T-cell (primary cell): ENCODE measurements around the gene PRKD1. TPM values are rescaled to one million over a fixed set of nuclear protein-coding genes. Genes with fewer than 3 reads are reported as not detected.

Experiments used
- ATAC-seq, 4 experiments: fragments of 200-7000 bp in 3 of 4; fragments of 150-1000 bp in 1 of 4; cut with Tn5 transposase; replicated peaks in 1 of 4; 1 replicate in 3 of 4; 2 replicates in 1 of 4; pipeline ENCODE4 v1.10.0; 2021; ENCODE audit warnings: moderate library complexity in 3 of 4, mild to moderate bottlenecking in 2 of 4, moderate number of reproducible peaks in 1 of 4
- CTCF ChIA-PET, 2 donors: fragments of 300-600 bp; sonication (Branson Sonifier 250); formaldehyde crosslinking; loops; one replicate each; lab custom pipeline; 2022; ENCODE audit warnings: antibody characterized with exemption in 2 of 2; lab: Charles Lee
- POLR2A ChIA-PET, 2 donors: fragments of 300-600 bp; sonication (Branson Sonifier 250); formaldehyde crosslinking; loops; one replicate each; lab custom pipeline; 2022; ENCODE audit warnings: antibody characterized with exemption in 2 of 2; lab: Charles Lee
- DNase-seq, 35 experiments: peaks; one replicate each; pipeline versions ENCODE4 v3.0.0 to v3.0.0-alpha.2; 2013 to 2023
- H3K27ac ChIP-seq: one replicate; pipeline ENCODE4 v1.5.1; 2013; ENCODE audit warnings: low read length
- H3K27me3 ChIP-seq, 2 experiments: replicated peaks in 1 of 2; 1 replicate in 1 of 2; 2 replicates in 1 of 2; pipeline versions ENCODE4 v1.6.1 to v1.7.0; 2013; ENCODE audit warnings: low read length in 1 of 2, mixed read lengths in 1 of 2; ENCODE audit not compliant: control insufficient read depth in 2 of 2, insufficient read depth in 2 of 2; ENCODE audit errors: extremely low read depth in 1 of 2
- H3K36me3 ChIP-seq, 2 donors: 1 replicate in 1 of 2; 2 replicates in 1 of 2; pipeline versions ENCODE4 v1.6.1 to v1.7.0; 2013; ENCODE audit warnings: low read length in 1 of 2; ENCODE audit not compliant: control insufficient read depth in 2 of 2, insufficient read depth in 1 of 2; ENCODE audit errors: extremely low read depth in 1 of 2
- H3K4me1 ChIP-seq, 2 experiments: 1 replicate in 1 of 2; 2 replicates in 1 of 2; pipeline versions ENCODE4 v1.6.1 to v1.7.0; 2013; ENCODE audit warnings: low read length in 2 of 2, mixed read lengths in 1 of 2; ENCODE audit not compliant: insufficient read depth in 2 of 2, control insufficient read depth in 1 of 2; ENCODE audit errors: extremely low read depth in 1 of 2
- H3K4me3 ChIP-seq, 2 donors: 1 replicate in 1 of 2; 2 replicates in 1 of 2; pipeline versions ENCODE4 v1.5.1 to v1.7.0; 2013; ENCODE audit warnings: mild to moderate bottlenecking in 2 of 2, low read length in 1 of 2, moderate library complexity in 1 of 2; ENCODE audit not compliant: control insufficient read depth in 1 of 2; ENCODE audit errors: extremely low read depth in 1 of 2
- H3K9me3 ChIP-seq: 2 replicates; pipeline ENCODE4 v1.7.0; 2013
- H3K27ac Mint-ChIP-seq, 2 donors: one replicate each; pipeline ENCODE4 v1.8.0; 2020 to 2021; ENCODE audit warnings: mild to moderate bottlenecking in 2 of 2, mixed read lengths in 2 of 2
- H3K27me3 Mint-ChIP-seq, 2 donors: one replicate each; pipeline ENCODE4 v1.8.0; 2021 to 2022; ENCODE audit warnings: mixed read lengths in 2 of 2
- H3K36me3 Mint-ChIP-seq: one replicate; pipeline ENCODE4 v1.8.0; 2021; ENCODE audit warnings: mixed read lengths
- H3K4me1 Mint-ChIP-seq, 3 donors: one replicate each; pipeline ENCODE4 v1.8.0; 2020 to 2022; ENCODE audit warnings: mixed read lengths in 3 of 3, mild to moderate bottlenecking in 1 of 3
- H3K4me3 Mint-ChIP-seq, 3 donors: one replicate each; pipeline ENCODE4 v1.8.0; 2020 to 2022; ENCODE audit warnings: mild to moderate bottlenecking in 3 of 3, mixed read lengths in 3 of 3, moderate library complexity in 3 of 3
- H3K9me3 Mint-ChIP-seq, 3 donors: one replicate each; pipeline ENCODE4 v1.8.0; 2020 to 2022; ENCODE audit warnings: mixed read lengths in 3 of 3
- WGBS: methylation state at CpG from one replicate; pipeline ENCODE4 v1.1.5; 2013; ENCODE audit warnings: missing lambda C conversion rate; ENCODE audit not compliant: insufficient coverage; 5-methylcytosine and 5-hydroxymethylcytosine counted together
- total RNA-seq, 35 experiments: library from RNA in 6 of 35; stranded (reverse) in 6 of 35; fragments of 120-200 nt in 1 of 35; gene quantifications; one replicate each; pipeline versions ENCODE4 v1.2.1 to v1.2.4 and lab custom pipeline; 2013 to 2026

PRKD1 gene
- total RNA-seq, 5 donors from 2014 or later (not counting 1 experiment from before 2014, with no cell fraction given): 0.28 to 0.43 TPM; not detected in 3

DNA sequence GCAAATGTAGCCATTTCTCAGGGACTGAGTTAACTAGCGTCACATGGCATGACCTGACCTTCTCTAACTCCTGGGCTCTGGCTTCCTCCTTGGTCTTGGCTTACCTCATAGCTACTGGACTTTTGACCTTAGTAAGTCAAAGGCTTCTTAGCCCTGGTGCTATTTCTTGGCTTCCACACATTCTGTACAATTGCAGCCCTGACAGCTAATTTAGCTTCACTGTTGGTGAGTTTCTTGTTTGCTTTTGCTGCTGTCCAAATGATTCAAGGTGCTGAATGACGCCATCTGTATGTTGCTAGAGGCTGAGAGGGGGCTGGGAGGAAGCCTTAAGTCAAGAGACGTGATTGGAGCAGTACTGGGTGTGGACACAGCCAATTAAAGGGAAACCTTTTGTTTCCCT, 202.7 kb downstream of the PRKD1 start:
- DNase-seq (no peak), ATAC-seq (no peak)
- Histone ChIP-seq H3K27me3 (no peaks in the 10 kb centered on the region), H3K9me3 (no peaks in the 10 kb centered on the region), H3K36me3 (no peaks in the 10 kb centered on the region), H3K4me1 (no peaks in the 10 kb centered on the region), H3K27ac (no peak overlapping the region), H3K4me3 (no peak overlapping the region)
- no CpG with 5 or more reads among the region's 3 CpGs for WGBS
- H3K4me3 Mint-ChIP-seq: no peak overlapping the region
- H3K36me3 Mint-ChIP-seq: no peaks in the 10 kb centered on the region
- ChIA-PET CTCF (no interaction called here), POLR2A (no interaction called here)
- no peaks in the 10 kb centered on the region for H3K27me3 Mint-ChIP-seq
- H3K27ac Mint-ChIP-seq: no peak overlapping the region
- H3K9me3 Mint-ChIP-seq: peaks cover 8 to 14% (median 10%) of the 10 kb centered on the region in 3 donors
- no peaks in the 10 kb centered on the region for H3K4me1 Mint-ChIP-seq

DNA sequence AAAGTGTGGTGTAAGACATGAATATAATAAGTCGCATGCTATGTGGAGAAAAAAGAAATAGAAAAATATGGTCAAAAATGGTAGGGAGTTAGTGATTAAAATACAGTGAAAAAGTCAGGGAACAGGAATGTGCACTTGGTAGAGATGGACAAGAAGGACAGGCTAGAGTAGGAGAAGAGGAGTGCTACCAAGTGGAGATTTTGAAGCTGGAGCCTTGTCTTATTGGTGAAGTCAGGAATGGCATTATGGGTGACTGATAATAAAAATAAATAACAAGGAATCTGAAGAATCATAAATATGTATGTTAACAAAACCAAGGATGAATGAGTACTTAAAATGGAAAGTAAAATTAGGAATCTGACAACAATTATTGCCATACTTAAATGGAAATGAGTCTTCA, 204.8 kb downstream of the PRKD1 start:
- Histone ChIP-seq H3K27ac (no peak overlapping the region), H3K27me3 (no peaks in the 10 kb centered on the region), H3K4me3 (no peak overlapping the region), H3K9me3 (no peaks in the 10 kb centered on the region), H3K4me1 (no peaks in the 10 kb centered on the region), H3K36me3 (no peaks in the 10 kb centered on the region)
- ATAC-seq (no peak), DNase-seq (no peak)
- CTCF ChIA-PET: no interaction called here
- Mint-ChIP-seq H3K27ac (no peak overlapping the region), H3K27me3 (no peaks in the 10 kb centered on the region), H3K4me3 (no peak overlapping the region), H3K36me3 (no peaks in the 10 kb centered on the region), H3K4me1 (no peaks in the 10 kb centered on the region), H3K9me3 (peaks cover 7 to 16% (median 15%) of the 10 kb centered on the region in 3 donors)
- POLR2A ChIA-PET: no interaction called here
- WGBS: 100% methylated on average over 1 of the region's 1 CpG

DNA sequence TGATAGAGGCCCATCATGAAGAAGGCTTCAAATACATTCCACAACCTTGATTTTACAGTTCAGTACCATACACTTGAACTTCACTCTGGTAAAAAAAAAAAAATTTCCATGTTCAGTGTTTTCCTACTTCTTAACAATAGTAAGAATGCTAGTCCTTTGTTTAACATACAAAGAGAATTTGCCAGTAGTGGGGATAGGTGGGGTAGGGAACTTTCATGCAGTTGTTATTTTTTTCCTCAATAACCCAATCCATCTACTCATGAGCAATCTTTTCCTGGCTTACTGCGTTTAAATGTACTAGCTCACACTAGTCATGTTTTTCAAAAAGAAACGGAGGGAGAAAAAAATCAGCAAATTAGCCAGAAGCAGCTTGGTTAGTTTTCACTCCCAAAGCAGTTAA, 206.1 kb downstream of the PRKD1 start:
- no peaks in the 10 kb centered on the region for H3K9me3 ChIP-seq
- no peaks in the 10 kb centered on the region for H3K4me1 ChIP-seq
- DNase-seq (no peak), ATAC-seq (no peak)
- H3K27ac Mint-ChIP-seq: no peak overlapping the region
- peaks cover 7 to 16% (median 16%) of the 10 kb centered on the region in 3 donors for H3K9me3 Mint-ChIP-seq
- ChIA-PET POLR2A (no interaction called here), CTCF (no interaction called here)
- no peak overlapping the region for H3K4me3 Mint-ChIP-seq
- no peak overlapping the region for H3K27ac ChIP-seq
- H3K27me3 ChIP-seq: no peaks in the 10 kb centered on the region
- H3K4me1 Mint-ChIP-seq: no peaks in the 10 kb centered on the region
- no CpG with 5 or more reads among the region's 2 CpGs for WGBS
- H3K27me3 Mint-ChIP-seq: no peaks in the 10 kb centered on the region
- no peaks in the 10 kb centered on the region for H3K36me3 ChIP-seq
- H3K36me3 Mint-ChIP-seq: no peaks in the 10 kb centered on the region
- H3K4me3 ChIP-seq: no peak overlapping the region

DNA sequence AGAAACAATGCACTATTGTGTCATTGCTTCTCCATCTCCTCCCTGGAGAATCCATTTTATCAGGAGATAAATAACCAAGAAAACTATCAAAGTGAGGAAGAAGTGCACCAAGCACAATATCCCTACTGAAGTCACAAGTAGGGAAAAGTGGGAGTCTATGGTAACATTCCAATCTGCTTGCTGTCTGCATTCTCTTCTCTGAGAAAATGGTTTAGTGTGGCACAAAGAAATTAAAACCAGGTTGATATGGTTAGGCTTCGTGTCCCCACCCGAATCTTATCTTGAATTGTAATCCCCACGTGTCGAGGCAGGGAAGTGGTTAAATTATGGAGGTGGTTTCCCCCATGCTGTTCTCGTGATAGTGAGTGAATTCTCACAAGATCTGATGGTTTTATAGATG, 209.7 kb downstream of the PRKD1 start:
- Mint-ChIP-seq H3K27me3 (no peaks in the 10 kb centered on the region), H3K36me3 (no peaks in the 10 kb centered on the region), H3K4me1 (no peaks in the 10 kb centered on the region), H3K27ac (no peak overlapping the region), H3K9me3 (peaks cover 11 to 14% (median 11%) of the 10 kb centered on the region in 3 donors), H3K4me3 (no peak overlapping the region)
- no peaks in the 10 kb centered on the region for H3K27me3 ChIP-seq
- H3K27ac ChIP-seq: no peak overlapping the region
- H3K9me3 ChIP-seq: no peaks in the 10 kb centered on the region
- DNase-seq: no peak
- no peak overlapping the region for H3K4me3 ChIP-seq
- H3K36me3 ChIP-seq: no peaks in the 10 kb centered on the region
- ChIA-PET POLR2A (no interaction called here), CTCF (no interaction called here)
- no peak for ATAC-seq
- 100% methylated on average over 2 of the region's 5 CpGs for WGBS
- H3K4me1 ChIP-seq: no peaks in the 10 kb centered on the region

DNA sequence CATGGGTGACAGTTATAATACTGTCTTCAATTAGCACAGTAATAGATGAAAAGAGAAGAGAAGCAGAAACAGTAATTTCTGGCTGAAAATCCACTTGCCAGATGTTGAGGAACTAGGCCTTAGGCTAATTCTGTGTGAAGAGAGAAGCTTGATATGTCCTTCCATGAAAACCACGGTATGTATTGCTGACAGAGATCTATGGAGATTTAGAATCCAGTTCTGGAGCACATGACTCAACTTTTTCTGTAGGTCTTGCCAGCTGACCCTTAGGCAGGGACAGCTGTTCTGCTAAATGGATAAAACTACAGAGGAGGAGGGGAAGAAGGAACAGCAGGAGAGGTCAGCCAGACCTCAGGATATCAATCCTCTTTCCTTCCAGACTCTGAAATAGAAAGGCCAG, 211.5 kb downstream of the PRKD1 start:
- Histone ChIP-seq H3K4me3 (no peak overlapping the region), H3K27me3 (no peaks in the 10 kb centered on the region), H3K4me1 (no peaks in the 10 kb centered on the region), H3K27ac (no peak overlapping the region), H3K9me3 (no peaks in the 10 kb centered on the region), H3K36me3 (no peaks in the 10 kb centered on the region)
- ChIA-PET POLR2A (no interaction called here), CTCF (no interaction called here)
- ATAC-seq: no peak
- peaks cover 10 to 11% (median 11%) of the 10 kb centered on the region in 3 donors for H3K9me3 Mint-ChIP-seq
- no peaks in the 10 kb centered on the region for H3K36me3 Mint-ChIP-seq
- no peak overlapping the region for H3K27ac Mint-ChIP-seq
- DNase-seq: no peak
- no peak overlapping the region for H3K4me3 Mint-ChIP-seq
- H3K4me1 Mint-ChIP-seq: no peaks in the 10 kb centered on the region
- 60% methylated on average over 1 of the region's 1 CpG for WGBS
- H3K27me3 Mint-ChIP-seq: no peaks in the 10 kb centered on the region

DNA sequence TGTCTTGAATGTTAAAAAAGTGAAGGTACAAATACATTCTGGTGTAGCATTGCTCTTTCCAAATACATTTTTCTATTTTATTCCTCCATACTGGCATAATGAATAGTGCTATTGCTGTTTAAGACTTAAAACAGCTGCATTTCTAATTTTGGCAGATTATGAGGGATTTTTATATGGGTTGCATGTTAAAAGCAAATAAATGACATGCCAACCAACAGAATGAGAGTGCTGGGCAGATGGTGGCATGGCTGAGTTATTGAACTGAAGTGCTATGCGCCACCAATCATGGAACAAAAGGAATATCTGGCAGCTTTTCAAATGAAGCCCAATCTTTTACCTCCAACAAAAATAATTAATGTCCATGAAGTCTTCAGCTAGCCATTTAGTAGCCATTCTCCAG, 215.0 kb downstream of the PRKD1 start:
- DNase-seq (no peak), ATAC-seq (no peak)
- CTCF ChIA-PET: no interaction called here
- Mint-ChIP-seq H3K27me3 (no peaks in the 10 kb centered on the region), H3K4me3 (no peak overlapping the region), H3K36me3 (no peaks in the 10 kb centered on the region), H3K9me3 (peaks cover 7 to 13% (median 11%) of the 10 kb centered on the region in 3 donors), H3K27ac (no peak overlapping the region), H3K4me1 (no peaks in the 10 kb centered on the region)
- Histone ChIP-seq H3K4me1 (no peaks in the 10 kb centered on the region), H3K4me3 (no peak overlapping the region), H3K9me3 (no peaks in the 10 kb centered on the region), H3K27me3 (no peaks in the 10 kb centered on the region), H3K36me3 (no peaks in the 10 kb centered on the region), H3K27ac (no peak overlapping the region)
- POLR2A ChIA-PET: no interaction called here
- 86% methylated on average over 1 of the region's 1 CpG for WGBS

DNA sequence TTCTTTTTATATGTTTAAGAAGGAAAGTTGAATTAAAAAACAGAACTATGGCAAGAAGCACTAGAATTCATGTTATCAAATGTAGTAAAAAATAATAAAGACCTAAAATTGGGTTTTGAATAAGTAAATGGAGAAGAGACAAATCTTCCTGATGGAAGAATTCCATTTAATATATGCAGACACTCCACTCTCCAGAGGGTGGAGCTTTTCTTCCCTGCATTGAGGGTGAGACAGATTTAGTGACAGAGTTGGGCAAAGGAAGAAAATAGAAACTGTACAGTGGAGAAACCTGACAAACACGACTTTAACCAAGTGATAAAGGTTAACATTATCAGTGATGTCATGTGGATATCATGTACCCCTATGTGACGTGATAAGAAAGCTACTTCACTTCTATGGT, 217.6 kb downstream of the PRKD1 start:
- Mint-ChIP-seq H3K4me1 (no peaks in the 10 kb centered on the region), H3K36me3 (no peaks in the 10 kb centered on the region), H3K4me3 (no peak overlapping the region), H3K27ac (no peak overlapping the region), H3K27me3 (no peaks in the 10 kb centered on the region), H3K9me3 (peaks cover 16 to 21% (median 17%) of the 10 kb centered on the region in 3 donors)
- Histone ChIP-seq H3K27ac (no peak overlapping the region), H3K36me3 (no peaks in the 10 kb centered on the region), H3K4me3 (no peak overlapping the region), H3K27me3 (no peaks in the 10 kb centered on the region), H3K9me3 (no peaks in the 10 kb centered on the region), H3K4me1 (no peaks in the 10 kb centered on the region)
- ChIA-PET CTCF (no interaction called here), POLR2A (no interaction called here)
- DNase-seq (no peak), ATAC-seq (no peak)
- no CpG with 5 or more reads among the region's 2 CpGs for WGBS
